ENCODE data around the gene PGAP1.

PGAP1 gene

GRCh38 chr2:196821195-196821594 is 105.3 kb downstream of the PGAP1 start:
- TF ChIP-seq CTCF (conservative IDR thresholded peaks at IDR 0.05; ENCODE audit: low read depth, low read length), result no peak
- DNase-seq (ENCODE audit: low read depth), result peak; percentile 65
- no peak overlapping the region for H3K4me3 ChIP-seq (ENCODE audit: low read depth, low read length)

- no peak for DNase-seq (ENCODE audit: low read depth)
- no peak within 1 kb of the TSS for H3K4me3 ChIP-seq (ENCODE audit: low read depth, low read length)
- TF ChIP-seq CTCF (conservative IDR thresholded peaks at IDR 0.05; ENCODE audit: low read depth, low read length), result no peak
These were observed 117.2 kb downstream of the PGAP1 start, which contains the start of gene C2orf66 for GRCh38 chr2:196809260-196809659. Gene C2orf66 (minus strand): TSS chr2:196809355. CDS start chr2:196809336, 19 bp downstream.

GRCh38 chr2:196808083-196808665 is 118.3 kb downstream of the PGAP1 start:
- peak; percentile 50 for DNase-seq (ENCODE audit: low read depth)
- no peak overlapping the region for H3K4me3 ChIP-seq (ENCODE audit: low read depth, low read length)
- TF ChIP-seq CTCF (conservative IDR thresholded peaks at IDR 0.05; ENCODE audit: low read depth, low read length), result peak; percentile 43

- DNase-seq (ENCODE audit: low read depth), result no peak
- no peak overlapping the region for H3K4me3 ChIP-seq (ENCODE audit: low read depth, low read length)
- TF ChIP-seq CTCF (conservative IDR thresholded peaks at IDR 0.05; ENCODE audit: low read depth, low read length), result no peak
These were observed 122.1 kb downstream of the PGAP1 start for GRCh38 chr2:196804381-196804780.

GRCh38 chr2:196802401-196802800 is 124.1 kb downstream of the PGAP1 start:
- no peak for DNase-seq (ENCODE audit: low read depth)
- TF ChIP-seq CTCF (conservative IDR thresholded peaks at IDR 0.05; ENCODE audit: low read depth, low read length), result no peak
- no peak overlapping the region for H3K4me3 ChIP-seq (ENCODE audit: low read depth, low read length)

- no peak overlapping the region for H3K4me3 ChIP-seq (ENCODE audit: low read depth, low read length)
- no peak for DNase-seq (ENCODE audit: low read depth)
- TF ChIP-seq CTCF (conservative IDR thresholded peaks at IDR 0.05; ENCODE audit: low read depth, low read length), result no peak
These were observed 124.7 kb downstream of the PGAP1 start for GRCh38 chr2:196801674-196802261.

- DNase-seq (ENCODE audit: low read depth), result peak; percentile 27
These were observed 127.5 kb downstream of the PGAP1 start for GRCh38 chr2:196798980-196799379.

More at GRCh38 chr2:196798980-196799379, 127.5 kb downstream of the PGAP1 start:
- TF ChIP-seq CTCF (conservative IDR thresholded peaks at IDR 0.05; ENCODE audit: low read depth, low read length), result no peak
- H3K4me3 ChIP-seq (ENCODE audit: low read depth, low read length), result peak overlapping the region; percentile 81

All from choroid plexus epithelial cell (primary cell).